Measurements from ENCODE around the gene MKI67. TPM values are rescaled to one million over a fixed set of nuclear protein-coding genes. Genes with fewer than 3 reads are reported as not detected.

The MKI67 gene
- total and polyA plus RNA-seq, 2 of the 4 experiments (the other 2 are of a cell fraction): 13.5 to 36.4 TPM

- H4K91ac ChIP-seq (ENCODE audit: insufficient read depth, low read depth, low read length): no peak overlapping the region
- ChIA-PET POLR2A (ENCODE audit: unreplicated experiment) (no interaction called here), CTCF (no interaction called here)
- no peak overlapping the region for H3K9ac ChIP-seq (ENCODE audit: low read depth, low read length)
- ATAC-seq (ENCODE audit: low read depth) (no peak), DNase-seq (no peak)
- no peak overlapping the region for H4K5ac ChIP-seq (ENCODE audit: low read depth, low read length)
- H3K9me1 ChIP-seq (ENCODE audit: insufficient read depth, low read length): peaks cover 8% of the 10 kb centered on the region; the same call in 1 of the 2 replicates
- WGBS, 2 experiments (ENCODE audit: extremely low coverage in 2 of 2, insufficient read length in 1 of 2): 98% methylated on average over 6 of the region's 10 CpGs; no CpG with 5 or more reads in 1 of the 2 experiments
- no peak overlapping the region for H3K4me3 ChIP-seq (ENCODE audit: insufficient read depth, low read depth, low read length)
- H3K27ac ChIP-seq (ENCODE audit: insufficient read depth, low read length): no peak overlapping the region
- H2AFZ ChIP-seq (replicated peaks; ENCODE audit: low read length, poor library complexity): no peak overlapping the region
- peaks cover 32% of the 10 kb centered on the region for H3K36me3 ChIP-seq (ENCODE audit: control insufficient read depth, insufficient read depth, low read length)
- no peak overlapping the region for H2AK9ac ChIP-seq (replicated peaks; ENCODE audit: low read depth, low read length, poor library complexity)
- no peak overlapping the region for H3K4ac ChIP-seq (ENCODE audit: low read depth, low read length)
- no peak overlapping the region for H3K4me2 ChIP-seq (ENCODE audit: low read depth, low read length)
- H2BK5ac ChIP-seq (ENCODE audit: low read depth, low read length, poor library complexity, severe bottlenecking): no peak overlapping the region
- BruUV-seq (replicated peaks): no TSS peak
- H3K4me1 ChIP-seq (ENCODE audit: control insufficient read depth, insufficient read depth, low read length): no peaks in the 10 kb centered on the region
- dilution Hi-C loops (cut with HindIII; ENCODE audit: low sequenced_read_pairs, unreplicated experiment) (no loop called here), in situ Hi-C loops (cut with MboI; ENCODE audit: low sequenced_read_pairs) (no loop called here), intact Hi-C loops (cut with micrococcal nuclease) (no loop called here)
- no peak overlapping the region for H2AK5ac ChIP-seq (ENCODE audit: low read depth, low read length)
- no peak overlapping the region for H3K14ac ChIP-seq (replicated peaks; ENCODE audit: low read depth, low read length)
- no peak overlapping the region for H4K8ac ChIP-seq (ENCODE audit: low read depth in 2 of 2, low read length in 2 of 2)
- H3K23ac ChIP-seq (ENCODE audit: low read depth, low read length): no peak overlapping the region
- peaks cover 8 to 12% of the 10 kb centered on the region in 2 experiments for H3K79me1 ChIP-seq (ENCODE audit: low read depth in 1 of 2, low read length in 2 of 2)
- H3K56ac ChIP-seq (ENCODE audit: extremely low read depth, insufficient read depth, low read length): no peak overlapping the region
- H3K9me3 ChIP-seq (ENCODE audit: control insufficient read depth, insufficient read depth, low read length): no peaks in the 10 kb centered on the region
- no peaks in the 10 kb centered on the region for H3K27me3 ChIP-seq (ENCODE audit: control insufficient read depth, insufficient read depth, low read length)
- H2BK15ac ChIP-seq (ENCODE audit: low read depth, low read length): no peak overlapping the region
- no peak overlapping the region for H2BK20ac ChIP-seq (ENCODE audit: low read depth, low read length)
- no peak overlapping the region for H2BK120ac ChIP-seq (ENCODE audit: low read depth, low read length)
- no peak overlapping the region for H3K18ac ChIP-seq (ENCODE audit: low read depth, low read length)
- no peaks in the 10 kb centered on the region; the same call in 1 of the 2 replicates for H4K20me1 ChIP-seq (ENCODE audit: insufficient read depth, low read length)
- no peak for TF ChIP-seq RCOR1 (IDR thresholded peaks at IDR 0.05; ENCODE audit: insufficient replicate concordance, low read length)
- TF ChIP-seq MAFK (IDR thresholded peaks at IDR 0.05; ENCODE audit: low read depth, low read length): no peak
- TF ChIP-seq MXI1 (IDR thresholded peaks at IDR 0.05; ENCODE audit: borderline replicate concordance, low read depth, low read length): no peak
- no peak for TF ChIP-seq CHD1 (IDR thresholded peaks at IDR 0.05; ENCODE audit: low read depth, low read length)
- no peak for TF ChIP-seq MAZ (IDR thresholded peaks at IDR 0.05; ENCODE audit: borderline replicate concordance, low read depth, low read length)
- no peak for TF ChIP-seq ELK1 (IDR thresholded peaks at IDR 0.05; ENCODE audit: borderline replicate concordance, low read depth, low read length)
- TF ChIP-seq, protein P1, sequence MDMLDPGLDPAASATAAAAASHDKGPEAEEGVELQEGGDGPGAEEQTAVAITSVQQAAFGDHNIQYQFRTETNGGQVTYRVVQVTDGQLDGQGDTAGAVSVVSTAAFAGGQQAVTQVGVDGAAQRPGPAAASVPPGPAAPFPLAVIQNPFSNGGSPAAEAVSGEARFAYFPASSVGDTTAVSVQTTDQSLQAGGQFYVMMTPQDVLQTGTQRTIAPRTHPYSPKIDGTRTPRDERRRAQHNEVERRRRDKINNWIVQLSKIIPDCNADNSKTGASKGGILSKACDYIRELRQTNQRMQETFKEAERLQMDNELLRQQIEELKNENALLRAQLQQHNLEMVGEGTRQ (IDR thresholded peaks at IDR 0.05; ENCODE audit: low read depth, low read length): no peak
- no peak for TF ChIP-seq FOS (IDR thresholded peaks at IDR 0.05; ENCODE audit: low read depth, low read length)
- no peak for TF ChIP-seq POLR2A (IDR thresholded peaks at IDR 0.05; ENCODE audit: low read depth, low read length)
- no peak for TF ChIP-seq CTCF (conservative IDR thresholded peaks at IDR 0.05; ENCODE audit: low read depth, low read length)
- TF ChIP-seq CEBPB (IDR thresholded peaks at IDR 0.05; ENCODE audit: low read depth, low read length): no peak
- TF ChIP-seq RFX5 (IDR thresholded peaks at IDR 0.05; ENCODE audit: low read depth, low read length): no peak
- TF ChIP-seq NFE2L2 (IDR thresholded peaks at IDR 0.05; ENCODE audit: low read depth, low read length): no peak
- TF ChIP-seq RAD21 (IDR thresholded peaks at IDR 0.05; ENCODE audit: low read length): no peak
- TF ChIP-seq BHLHE40 (IDR thresholded peaks at IDR 0.05; ENCODE audit: low read depth, low read length): no peak
- TF ChIP-seq SMC3 (IDR thresholded peaks at IDR 0.05; ENCODE audit: low read depth, low read length): no peak
These were observed 26.3 kb downstream of the MKI67 start for GRCh38 chr10:128099901-128100300.
